Measurements from ENCODE around the gene AFP. TPM values are rescaled to one million over a fixed set of nuclear protein-coding genes. Genes with fewer than 3 reads are reported as not detected.

AFP gene
- total RNA-seq, 1 donor from 2014 or later = not detected

- DNase-seq (ENCODE audit: low spot score) = no peak
- intact Hi-C loops (cut with micrococcal nuclease) = no loop called here
- Mint-ChIP-seq H3K27ac (no peak overlapping the region), H3K36me3 (ENCODE audit: low read depth) (no peaks in the 10 kb centered on the region), H3K4me1 (ENCODE audit: low read depth) (no peaks in the 10 kb centered on the region), H3K9me3 (no peaks in the 10 kb centered on the region), H3K4me3 (no peak overlapping the region), H3K27me3 (ENCODE audit: insufficient read depth) (peaks cover 7% of the 10 kb centered on the region)
Observed at GRCh38 chr4:73460913-73461522, 25.0 kb downstream of the AFP start.

- DNase-seq (ENCODE audit: low spot score) = no peak
- Mint-ChIP-seq H3K9me3 (no peaks in the 10 kb centered on the region), H3K27me3 (ENCODE audit: insufficient read depth) (peaks cover 9% of the 10 kb centered on the region), H3K27ac (no peak overlapping the region), H3K4me1 (ENCODE audit: low read depth) (no peaks in the 10 kb centered on the region), H3K4me3 (no peak overlapping the region), H3K36me3 (ENCODE audit: low read depth) (no peaks in the 10 kb centered on the region)
- intact Hi-C loops (cut with micrococcal nuclease) = no loop called here
Observed at GRCh38 chr4:73468170-73468569, 32.1 kb downstream of the AFP start.

DNA sequence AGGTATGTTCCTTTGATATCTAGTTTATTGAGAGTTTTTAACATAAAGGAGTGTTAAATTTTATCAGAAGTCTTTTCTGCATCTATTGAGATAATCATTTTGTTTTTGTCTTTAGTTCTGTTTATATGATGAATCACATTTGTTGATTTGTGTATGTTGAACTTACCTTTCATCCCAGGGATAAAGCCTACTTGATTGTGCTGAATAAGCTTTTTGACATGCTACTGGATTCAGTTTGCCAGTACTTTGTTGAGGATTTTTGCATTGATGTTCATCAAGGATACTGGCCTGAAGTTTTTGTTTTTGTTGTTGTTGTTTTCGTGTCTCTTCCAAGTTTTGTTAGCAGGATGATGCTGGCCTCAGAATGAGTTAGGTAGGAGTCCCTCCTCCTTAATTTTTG is 34.7 kb downstream of the AFP start:
- Mint-ChIP-seq H3K27ac (no peak overlapping the region), H3K4me3 (no peak overlapping the region), H3K27me3 (ENCODE audit: insufficient read depth) (peaks cover 4% of the 10 kb centered on the region), H3K9me3 (no peaks in the 10 kb centered on the region), H3K4me1 (ENCODE audit: low read depth) (no peaks in the 10 kb centered on the region), H3K36me3 (ENCODE audit: low read depth) (no peaks in the 10 kb centered on the region)
- intact Hi-C loops (cut with micrococcal nuclease) = no loop called here
- no peak for DNase-seq (ENCODE audit: low spot score)

GRCh38 chr4:73477176-73477575 is 41.2 kb downstream of the AFP start:
- intact Hi-C loops (cut with micrococcal nuclease) = no loop called here
- no peaks in the 10 kb centered on the region for H3K36me3 Mint-ChIP-seq (ENCODE audit: low read depth)
- no peaks in the 10 kb centered on the region for H3K9me3 Mint-ChIP-seq
- no peak overlapping the region for H3K4me3 Mint-ChIP-seq
- H3K27me3 Mint-ChIP-seq (ENCODE audit: insufficient read depth) = no peaks in the 10 kb centered on the region
- H3K27ac Mint-ChIP-seq = no peak overlapping the region
- H3K4me1 Mint-ChIP-seq (ENCODE audit: low read depth) = no peaks in the 10 kb centered on the region
- DNase-seq (ENCODE audit: low spot score) = no peak

DNA sequence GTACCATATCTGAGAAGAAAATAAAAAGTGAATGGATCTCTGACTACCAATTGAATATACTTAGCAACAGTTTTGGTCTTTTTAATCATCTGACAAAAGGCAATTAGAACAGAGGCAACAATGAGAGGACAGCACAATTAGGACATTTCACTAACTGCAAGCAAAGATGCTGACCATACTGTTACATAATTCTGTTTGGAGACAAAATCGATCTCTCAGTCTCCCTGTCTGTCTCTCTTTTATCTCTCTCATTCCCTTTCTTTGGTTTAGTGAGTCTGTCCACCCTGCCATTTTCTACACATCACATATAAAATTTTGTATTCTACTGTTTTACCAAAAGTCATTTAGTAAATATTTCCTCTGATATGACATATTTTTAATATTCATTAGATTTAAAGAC is 43.3 kb downstream of the AFP start:
- intact Hi-C loops (cut with micrococcal nuclease) = no loop called here
- DNase-seq (ENCODE audit: low spot score) = no peak
- Mint-ChIP-seq H3K27me3 (ENCODE audit: insufficient read depth) (no peaks in the 10 kb centered on the region), H3K4me1 (ENCODE audit: low read depth) (no peaks in the 10 kb centered on the region), H3K27ac (no peak overlapping the region), H3K9me3 (no peaks in the 10 kb centered on the region), H3K4me3 (no peak overlapping the region), H3K36me3 (ENCODE audit: low read depth) (no peaks in the 10 kb centered on the region)

DNA sequence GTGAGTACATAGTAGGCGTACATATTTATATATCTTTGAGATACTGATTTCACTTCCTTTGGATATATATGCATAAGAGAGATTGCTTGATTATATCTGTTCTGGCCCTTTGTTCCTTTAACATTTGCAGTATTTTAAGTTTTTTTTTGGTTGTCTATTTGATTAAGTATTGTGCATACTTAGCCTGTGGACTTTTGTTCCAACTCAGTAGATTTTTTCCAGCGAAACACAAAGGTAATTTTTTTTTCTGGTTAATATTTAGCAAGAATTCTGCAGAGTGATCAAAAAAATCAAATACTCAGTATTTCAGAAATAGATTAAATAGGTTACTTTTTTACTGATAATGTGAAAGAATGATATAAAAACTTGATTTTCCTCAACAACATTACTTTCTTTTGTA is 45.3 kb downstream of the AFP start, which contains the start of gene AFM:
AFM (plus strand) TSS at position 388 of the 400 bp plus-strand sequence. CDS start 31 bp downstream, outside the sequence.
- H3K9me3 Mint-ChIP-seq = no peaks in the 10 kb centered on the region
- no peaks in the 10 kb centered on the region for H3K36me3 Mint-ChIP-seq (ENCODE audit: low read depth)
- no peaks in the 10 kb centered on the region for H3K4me1 Mint-ChIP-seq (ENCODE audit: low read depth)
- no peak for DNase-seq (ENCODE audit: low spot score)
- H3K27ac Mint-ChIP-seq = no peak within 1 kb of the TSS
- H3K27me3 Mint-ChIP-seq (ENCODE audit: insufficient read depth) = no peaks in the 10 kb centered on the region
- no peak within 1 kb of the TSS for H3K4me3 Mint-ChIP-seq
- intact Hi-C loops (cut with micrococcal nuclease) = no loop called here

DNA sequence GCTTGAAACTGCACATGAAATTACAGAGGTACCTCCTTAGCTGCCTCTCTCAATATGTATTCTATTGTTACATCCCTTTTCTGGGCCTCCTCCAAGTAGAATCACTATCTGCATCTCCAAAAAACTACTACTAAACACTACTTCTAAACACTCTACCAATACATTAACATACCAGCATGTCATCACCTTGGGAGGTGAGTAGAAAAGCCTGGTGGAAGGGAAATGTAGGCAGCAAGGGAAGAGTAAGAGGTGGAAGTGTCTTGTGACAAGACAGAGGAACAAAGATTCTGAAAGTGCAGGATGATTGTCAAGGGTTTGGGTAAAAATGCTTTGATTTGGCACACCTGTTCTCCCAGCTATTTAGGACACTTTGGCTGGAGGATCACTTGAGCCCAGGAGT is 49.1 kb downstream of the AFP start:
- Mint-ChIP-seq H3K36me3 (ENCODE audit: low read depth) (no peaks in the 10 kb centered on the region), H3K27me3 (ENCODE audit: insufficient read depth) (no peaks in the 10 kb centered on the region), H3K9me3 (no peaks in the 10 kb centered on the region), H3K4me1 (ENCODE audit: low read depth) (no peaks in the 10 kb centered on the region), H3K27ac (no peak overlapping the region), H3K4me3 (no peak overlapping the region)
- intact Hi-C loops (cut with micrococcal nuclease) = no loop called here
- no peak for DNase-seq (ENCODE audit: low spot score)

DNA sequence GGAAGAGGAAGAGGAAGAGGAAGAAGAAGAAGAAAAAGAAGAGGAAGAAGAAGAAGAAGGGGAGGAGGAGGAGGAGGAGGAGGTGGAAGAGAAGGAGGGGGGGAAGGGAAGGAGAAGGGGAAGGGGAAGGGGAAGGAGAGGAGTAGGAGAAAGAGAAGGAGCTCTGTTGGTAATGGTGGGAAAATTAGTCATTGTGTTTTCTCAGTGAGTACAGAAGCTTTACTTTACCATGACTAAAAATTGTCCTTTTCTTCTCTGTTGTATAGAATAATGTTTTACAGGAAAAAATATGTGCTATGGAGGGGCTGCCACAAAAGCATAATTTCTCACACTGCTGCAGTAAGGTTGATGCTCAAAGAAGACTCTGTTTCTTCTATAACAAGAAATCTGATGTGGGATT is 49.6 kb downstream of the AFP start:
- intact Hi-C loops (cut with micrococcal nuclease) = no loop called here
- Mint-ChIP-seq H3K27me3 (ENCODE audit: insufficient read depth) (no peaks in the 10 kb centered on the region), H3K27ac (no peak overlapping the region), H3K4me3 (no peak overlapping the region), H3K4me1 (ENCODE audit: low read depth) (no peaks in the 10 kb centered on the region), H3K9me3 (no peaks in the 10 kb centered on the region), H3K36me3 (ENCODE audit: low read depth) (no peaks in the 10 kb centered on the region)
- no peak for DNase-seq (ENCODE audit: low spot score)

GRCh38 chr4:73486497-73486896 is 50.5 kb downstream of the AFP start:
- H3K4me3 Mint-ChIP-seq = no peak overlapping the region
- DNase-seq (ENCODE audit: low spot score) = no peak

DNA sequence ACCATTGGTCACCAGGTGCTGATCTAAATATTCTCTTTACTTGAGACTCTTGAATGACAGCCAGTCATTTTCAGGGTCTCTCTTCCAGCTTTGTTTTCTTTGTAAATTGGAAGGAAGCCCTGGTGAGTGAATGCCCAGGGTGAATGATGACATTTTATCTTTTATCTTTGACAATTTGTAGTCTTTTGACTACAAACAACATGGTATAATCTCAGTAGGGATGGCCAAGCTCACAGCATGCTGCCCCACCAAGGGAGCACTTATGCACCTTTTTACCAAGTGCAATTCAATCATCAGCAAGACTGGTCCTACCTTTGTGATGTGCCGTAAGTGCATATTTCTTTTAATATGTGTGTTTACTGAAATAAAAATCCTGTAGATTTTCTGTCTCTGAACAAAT is 51.2 kb downstream of the AFP start:
- Mint-ChIP-seq H3K9me3 (no peaks in the 10 kb centered on the region), H3K36me3 (ENCODE audit: low read depth) (no peaks in the 10 kb centered on the region), H3K4me1 (ENCODE audit: low read depth) (no peaks in the 10 kb centered on the region), H3K27ac (no peak overlapping the region), H3K4me3 (no peak overlapping the region), H3K27me3 (ENCODE audit: insufficient read depth) (no peaks in the 10 kb centered on the region)
- intact Hi-C loops (cut with micrococcal nuclease) = no loop called here
- no peak for DNase-seq (ENCODE audit: low spot score)

More at GRCh38 chr4:73486497-73486896, 50.5 kb downstream of the AFP start:
- H3K27me3 Mint-ChIP-seq (ENCODE audit: insufficient read depth) = no peaks in the 10 kb centered on the region
- H3K4me1 Mint-ChIP-seq (ENCODE audit: low read depth) = no peaks in the 10 kb centered on the region
- H3K9me3 Mint-ChIP-seq = no peaks in the 10 kb centered on the region
- H3K27ac Mint-ChIP-seq = no peak overlapping the region
- intact Hi-C loops (cut with micrococcal nuclease) = no loop called here
- no peaks in the 10 kb centered on the region for H3K36me3 Mint-ChIP-seq (ENCODE audit: low read depth)

DNA sequence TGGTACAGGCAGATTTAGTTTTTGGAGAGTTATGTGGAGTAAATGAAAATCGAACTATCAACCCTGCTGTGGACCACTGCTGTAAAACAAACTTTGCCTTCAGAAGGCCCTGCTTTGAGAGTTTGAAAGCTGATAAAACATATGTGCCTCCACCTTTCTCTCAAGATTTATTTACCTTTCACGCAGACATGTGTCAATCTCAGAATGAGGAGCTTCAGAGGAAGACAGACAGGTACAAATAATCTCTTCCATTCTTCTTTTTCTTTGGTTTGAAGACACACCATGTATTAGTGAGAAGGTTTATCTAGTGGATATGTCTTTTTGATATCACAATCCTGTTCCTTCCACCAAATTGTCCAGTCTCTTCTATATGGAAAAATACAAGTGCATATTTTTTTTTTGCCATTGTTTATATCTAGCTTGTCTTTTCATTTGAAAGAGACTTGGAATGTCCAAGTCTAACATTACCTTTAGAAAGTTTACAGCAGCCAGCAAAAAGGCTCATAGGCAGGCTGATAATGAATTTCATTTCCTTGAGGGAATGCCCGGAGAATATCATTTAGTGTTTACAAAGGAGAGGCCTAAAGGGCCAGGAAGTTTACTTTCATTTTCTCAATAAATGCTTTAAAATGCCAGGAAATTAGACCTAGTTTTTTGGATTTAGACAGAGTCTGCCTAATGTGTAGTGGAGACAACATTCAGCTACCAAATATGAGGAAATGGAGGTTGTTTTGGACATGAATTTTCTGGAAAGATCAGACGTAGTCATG is 64.2 kb downstream of the AFP start:
- Mint-ChIP-seq H3K36me3 (ENCODE audit: low read depth) (no peaks in the 10 kb centered on the region), H3K9me3 (no peaks in the 10 kb centered on the region), H3K4me3 (no peak overlapping the region), H3K4me1 (ENCODE audit: low read depth) (no peaks in the 10 kb centered on the region), H3K27ac (no peak overlapping the region), H3K27me3 (ENCODE audit: insufficient read depth) (no peaks in the 10 kb centered on the region)
- intact Hi-C loops (cut with micrococcal nuclease) = no loop called here
- DNase-seq (ENCODE audit: low spot score) = no peak

DNA sequence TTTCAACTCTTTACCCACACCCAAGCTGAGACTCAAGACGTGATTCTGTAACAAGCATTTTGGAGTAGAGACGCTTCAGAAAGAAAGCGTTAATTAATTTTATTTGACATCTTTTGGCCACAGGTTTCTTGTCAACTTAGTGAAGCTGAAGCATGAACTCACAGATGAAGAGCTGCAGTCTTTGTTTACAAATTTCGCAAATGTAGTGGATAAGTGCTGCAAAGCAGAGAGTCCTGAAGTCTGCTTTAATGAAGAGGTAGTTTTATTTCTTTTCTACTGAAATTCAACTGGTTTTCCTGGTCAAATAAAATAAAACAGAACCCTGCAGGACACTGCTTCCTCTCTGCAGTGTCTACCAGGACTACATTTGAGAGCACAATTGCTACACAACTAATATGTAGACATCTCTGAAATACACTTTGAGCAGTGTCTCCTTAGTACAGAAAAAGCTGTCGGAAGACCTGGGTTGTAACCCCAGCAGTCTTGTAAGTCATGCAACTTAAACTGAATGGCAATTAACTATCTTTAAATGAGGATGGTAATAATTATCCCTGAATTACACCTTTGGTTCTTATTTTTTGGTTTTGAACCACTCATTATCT is 65.7 kb downstream of the AFP start:
- intact Hi-C loops (cut with micrococcal nuclease) = no loop called here
- Mint-ChIP-seq H3K4me3 (no peak overlapping the region), H3K9me3 (no peaks in the 10 kb centered on the region), H3K36me3 (ENCODE audit: low read depth) (no peaks in the 10 kb centered on the region), H3K27ac (no peak overlapping the region), H3K4me1 (ENCODE audit: low read depth) (no peaks in the 10 kb centered on the region), H3K27me3 (ENCODE audit: insufficient read depth) (no peaks in the 10 kb centered on the region)
- DNase-seq (ENCODE audit: low spot score) = no peak

GRCh38 chr4:73505567-73505966 is 69.5 kb downstream of the AFP start:
- intact Hi-C loops (cut with micrococcal nuclease) = no loop called here

More at GRCh38 chr4:73505567-73505966, 69.5 kb downstream of the AFP start:
- no peak for DNase-seq (ENCODE audit: low spot score)
- H3K27ac Mint-ChIP-seq = no peak overlapping the region
- no peak overlapping the region for H3K4me3 Mint-ChIP-seq
- no peaks in the 10 kb centered on the region for H3K27me3 Mint-ChIP-seq (ENCODE audit: insufficient read depth)
- no peaks in the 10 kb centered on the region for H3K4me1 Mint-ChIP-seq (ENCODE audit: low read depth)
- H3K36me3 Mint-ChIP-seq (ENCODE audit: low read depth) = no peaks in the 10 kb centered on the region
- H3K9me3 Mint-ChIP-seq = no peaks in the 10 kb centered on the region

All from activated T-helper 1 cell treated with anti-CD3 and anti-CD28 coated beads, Interleukin-12 subunit alpha, Interleukin-12 subunit beta, Interleukin-2, Interleukin-4 antibody, amounts not matched to agents 30 ng/mL and 10 ng/mL and 1 ng/mL, durations not matched to agents 14 hours and 24 hours and 36 hours (primary cell).